GM12875 (cell line): Measurements from ENCODE around the gene BMERB1.

ENCODE experiments used
- H3K4me3 ChIP-seq: one replicate; pipeline ENCODE4 v1.5.1; 2011; ENCODE audit warnings: low read depth, low read length, control low read depth
- CTCF ChIP-seq: IDR thresholded peaks from 2 replicates; pipeline ENCODE4 v1.5.1; 2011; ENCODE audit warnings: low read depth, mild to moderate bottlenecking, control low read depth, inconsistent platforms, low read length, moderate library complexity, borderline replicate concordance; ENCODE audit not compliant: insufficient read depth

BMERB1 gene

GRCh38 chr16:15521758-15522509, 87.5 kb downstream of the BMERB1 start:
- TF ChIP-seq CTCF: no peak

GRCh38 chr16:15523092-15523541, 88.7 kb downstream of the BMERB1 start:
- TF ChIP-seq CTCF: no peak
- H3K4me3 ChIP-seq: no peak overlapping the region

More at GRCh38 chr16:15521758-15522509, 87.5 kb downstream of the BMERB1 start:
- H3K4me3 ChIP-seq: no peak overlapping the region

GRCh38 chr16:15523939-15524338, 89.6 kb downstream of the BMERB1 start:
- no peak overlapping the region for H3K4me3 ChIP-seq
- TF ChIP-seq CTCF: no peak

GRCh38 chr16:15524966-15525365, 90.6 kb downstream of the BMERB1 start:
- H3K4me3 ChIP-seq: no peak overlapping the region
- no peak for TF ChIP-seq CTCF

GRCh38 chr16:15526097-15526496, 91.7 kb downstream of the BMERB1 start:
- no peak overlapping the region for H3K4me3 ChIP-seq
- no peak for TF ChIP-seq CTCF

GRCh38 chr16:15526731-15527130, 92.3 kb downstream of the BMERB1 start:
- TF ChIP-seq CTCF: no peak
- H3K4me3 ChIP-seq: no peak overlapping the region

GRCh38 chr16:15529673-15530072, 95.3 kb downstream of the BMERB1 start:
- H3K4me3 ChIP-seq: no peak overlapping the region
- TF ChIP-seq CTCF: no peak
